GM21515 (cell line): Measurements from ENCODE around the gene CTXND1.

Experiments used
- ATAC-seq: cut with Tn5 transposase; IDR thresholded peaks from one replicate; pipeline ENCODE4 v1.9.1; 2021; ENCODE audit not compliant: unreplicated experiment

CTXND1 gene

DNA sequence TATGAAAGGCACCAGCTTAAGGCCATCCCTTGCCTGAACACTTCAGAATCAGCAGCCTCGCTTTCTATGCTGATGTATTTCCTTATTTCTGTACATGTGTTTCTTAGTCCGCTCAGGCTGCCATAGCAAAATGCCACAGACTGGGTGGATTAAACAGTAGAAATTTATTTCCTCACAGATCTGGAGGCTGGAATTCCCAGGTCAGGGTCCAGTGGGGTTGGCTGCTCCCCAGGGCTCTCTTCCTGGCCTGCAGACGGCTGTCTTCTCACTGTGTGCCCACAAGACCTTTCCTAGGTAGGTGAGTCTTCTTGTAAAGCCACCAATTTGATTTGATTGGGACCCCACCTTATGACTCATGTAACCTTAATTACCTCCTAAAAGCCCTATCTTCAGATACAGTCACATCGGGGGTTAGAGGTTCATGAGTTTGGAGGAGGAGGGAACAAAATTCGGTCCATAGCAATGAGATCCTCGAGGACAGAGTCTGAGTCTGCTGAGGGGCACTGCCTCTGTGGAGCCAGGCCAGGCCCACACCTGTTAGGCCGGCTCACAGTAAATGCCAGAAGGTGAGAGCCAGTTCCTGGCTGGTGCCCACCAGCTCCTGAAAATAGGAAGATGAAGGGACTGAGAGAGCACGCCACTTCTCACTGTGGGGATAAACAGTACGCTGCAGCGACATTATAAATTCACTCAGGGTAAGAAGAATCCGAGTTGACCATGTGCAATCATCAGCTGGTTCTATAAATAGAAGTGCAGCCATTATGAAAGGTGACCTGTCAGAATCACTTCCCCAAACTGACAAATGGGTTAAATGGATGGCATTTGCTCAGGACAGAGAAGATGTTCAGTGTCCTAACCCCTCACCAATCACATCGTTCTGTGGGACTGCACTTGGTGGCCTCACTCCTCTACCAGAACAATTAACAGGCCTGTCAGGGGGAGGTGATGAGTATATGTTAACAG lies 41.1 kb downstream of the CTXND1 start:
- ATAC-seq, result peak; percentile 59

DNA sequence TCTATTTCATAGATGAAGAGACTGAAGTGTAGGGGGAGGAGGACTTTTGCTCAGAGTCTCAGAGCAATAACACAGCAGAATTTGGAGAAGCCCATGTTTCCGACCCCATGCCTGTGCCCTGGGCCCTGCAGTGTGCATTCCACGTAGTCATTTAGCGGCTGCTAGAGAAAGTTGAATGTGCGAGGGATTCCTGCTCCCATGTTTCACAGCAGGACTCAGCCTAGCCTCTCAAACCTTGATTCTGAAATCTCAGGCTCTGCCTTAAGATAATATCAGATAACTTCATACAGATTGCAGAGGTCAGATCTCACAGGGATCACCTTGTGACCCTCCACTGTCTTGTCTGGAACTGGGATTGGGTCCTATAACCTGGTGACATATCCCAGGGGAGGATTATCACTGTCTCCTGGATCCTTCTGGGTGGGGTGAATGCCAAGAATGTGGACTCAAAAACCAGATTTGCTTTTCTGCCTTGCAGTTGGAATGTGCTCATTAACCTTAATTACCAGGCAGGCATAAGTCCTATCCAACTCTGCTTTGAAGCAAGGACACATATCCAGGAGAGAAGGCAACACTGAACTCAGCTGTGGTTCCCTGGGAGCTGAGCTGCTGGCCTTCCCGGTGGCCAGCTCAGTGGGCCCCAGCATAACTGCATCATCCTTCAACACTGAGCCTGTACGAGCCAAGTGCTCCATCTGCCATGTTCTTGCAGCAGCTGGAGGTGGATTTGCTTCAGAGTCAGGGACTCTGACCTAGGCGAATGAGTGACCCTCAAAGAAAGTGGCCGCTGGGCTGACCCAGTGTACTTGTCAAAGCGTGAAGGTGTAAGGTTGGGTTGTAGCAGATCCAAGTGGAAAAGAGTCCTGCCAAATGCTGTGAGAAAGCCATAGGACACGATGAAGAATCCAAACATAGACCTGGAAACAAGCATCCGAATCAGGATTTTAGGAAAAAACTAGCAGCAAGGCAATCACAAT lies 43.0 kb downstream of the CTXND1 start:
- no peak for ATAC-seq

DNA sequence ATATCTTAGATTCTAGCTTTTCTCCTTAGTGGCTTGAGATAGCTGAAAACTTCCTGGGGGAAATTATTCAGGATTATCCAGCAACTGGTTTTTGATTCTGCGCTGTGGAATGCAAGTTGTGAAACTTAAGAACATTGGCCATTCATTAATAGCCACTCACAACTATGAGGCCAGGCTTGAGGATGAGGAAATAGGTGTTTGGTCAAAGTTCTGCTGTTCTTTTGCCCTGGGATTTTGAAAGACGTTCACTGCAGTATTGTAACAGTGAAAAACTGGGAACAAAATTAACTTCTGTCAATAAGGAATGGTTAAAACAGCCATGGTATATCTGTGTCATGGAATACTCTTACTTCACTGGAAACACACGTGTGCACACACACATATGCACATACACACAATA lies 44.1 kb downstream of the CTXND1 start:
- no peak for ATAC-seq

DNA sequence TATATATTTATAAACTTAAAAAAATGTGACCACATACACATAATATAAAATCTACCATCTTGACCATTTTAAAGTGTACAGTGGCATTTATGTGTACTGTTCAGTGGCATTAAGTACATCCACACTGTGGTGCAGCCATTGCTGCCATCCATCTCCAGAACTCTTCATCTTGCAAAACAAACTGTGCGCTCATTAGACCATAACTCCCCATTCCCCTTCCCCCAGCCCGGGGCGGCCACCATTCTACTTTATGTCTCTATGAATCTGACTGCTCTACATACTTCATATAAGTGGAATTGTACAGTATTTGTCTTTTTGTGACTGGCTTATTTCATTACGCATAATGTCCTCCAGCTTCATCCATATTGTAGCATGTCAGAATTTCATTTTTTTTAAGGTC lies 47.8 kb downstream of the CTXND1 start:
- no peak for ATAC-seq

DNA sequence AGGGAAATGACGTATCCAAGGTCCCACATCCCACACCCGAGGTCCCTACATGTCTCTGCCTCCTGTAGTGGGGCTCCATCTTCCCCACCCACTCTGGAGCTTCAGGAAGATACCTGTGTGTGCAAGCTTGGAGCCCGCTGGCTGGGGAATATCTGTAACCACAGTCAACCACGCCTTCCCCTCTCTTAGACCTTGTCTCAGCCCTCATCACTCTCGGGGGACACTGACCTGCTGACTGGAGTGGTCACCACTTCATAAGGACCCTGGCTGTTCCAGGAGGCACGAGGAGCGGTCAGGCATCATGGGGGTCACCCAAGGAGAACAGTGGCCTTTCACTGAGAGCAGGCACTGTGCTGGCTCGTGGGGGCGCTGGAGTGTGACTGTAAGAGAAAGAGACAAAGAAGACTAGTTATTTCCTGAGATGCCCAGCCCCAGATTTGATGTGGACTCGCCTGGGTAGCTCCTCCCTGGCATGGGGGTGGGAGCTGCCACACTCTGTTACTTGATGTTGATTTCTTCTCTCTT lies 48.6 kb downstream of the CTXND1 start:
- no peak for ATAC-seq

DNA sequence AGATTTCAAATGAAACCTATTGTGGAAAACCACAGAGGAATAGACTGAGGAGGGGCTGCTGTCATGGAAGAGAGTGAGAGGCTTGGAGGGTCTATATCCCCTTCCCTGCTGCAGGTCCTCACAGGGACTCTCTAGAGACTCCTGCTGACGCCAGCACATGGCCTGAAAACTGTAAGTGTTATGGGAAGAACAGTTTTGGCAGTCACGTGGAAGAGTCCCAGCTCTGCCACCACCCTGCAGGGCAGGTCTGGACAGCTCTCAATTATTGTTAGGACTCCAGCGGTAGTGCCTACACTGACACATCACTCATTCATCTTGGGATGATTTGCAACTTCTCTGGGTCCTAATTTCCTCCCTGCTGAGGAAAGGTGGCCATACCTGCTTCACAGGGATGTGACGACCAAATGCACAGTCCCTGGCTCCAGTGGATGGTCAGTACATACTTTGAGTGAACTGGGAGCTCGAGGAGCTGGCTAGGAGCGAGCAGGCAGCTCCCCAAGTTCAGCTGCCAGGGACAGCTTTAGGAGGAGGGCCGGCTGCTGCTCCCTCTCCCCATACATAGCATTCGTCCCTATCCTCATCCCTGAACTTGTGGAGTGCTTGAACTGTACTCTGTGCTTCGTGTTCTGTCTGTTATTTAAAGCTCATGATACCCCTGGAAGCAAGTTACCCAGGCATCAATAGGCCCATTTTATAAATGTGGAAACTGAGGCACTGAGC lies 49.2 kb downstream of the CTXND1 start:
- no peak for ATAC-seq

DNA sequence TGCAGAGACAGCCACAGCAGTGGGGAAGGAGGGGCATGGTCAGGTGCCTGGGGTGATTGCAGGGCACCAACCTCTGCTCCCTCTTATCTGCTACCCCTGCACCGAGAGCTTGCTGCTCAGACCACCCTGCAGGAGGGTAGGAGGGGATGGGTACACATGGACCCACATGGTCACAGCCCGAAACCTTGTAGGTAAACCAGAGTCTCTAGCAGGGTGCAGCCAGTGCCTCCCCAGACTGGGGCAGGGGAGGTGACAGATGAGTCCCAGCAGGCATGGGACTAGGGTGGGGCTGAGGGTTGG lies 50.0 kb downstream of the CTXND1 start:
- ATAC-seq, result no peak

DNA sequence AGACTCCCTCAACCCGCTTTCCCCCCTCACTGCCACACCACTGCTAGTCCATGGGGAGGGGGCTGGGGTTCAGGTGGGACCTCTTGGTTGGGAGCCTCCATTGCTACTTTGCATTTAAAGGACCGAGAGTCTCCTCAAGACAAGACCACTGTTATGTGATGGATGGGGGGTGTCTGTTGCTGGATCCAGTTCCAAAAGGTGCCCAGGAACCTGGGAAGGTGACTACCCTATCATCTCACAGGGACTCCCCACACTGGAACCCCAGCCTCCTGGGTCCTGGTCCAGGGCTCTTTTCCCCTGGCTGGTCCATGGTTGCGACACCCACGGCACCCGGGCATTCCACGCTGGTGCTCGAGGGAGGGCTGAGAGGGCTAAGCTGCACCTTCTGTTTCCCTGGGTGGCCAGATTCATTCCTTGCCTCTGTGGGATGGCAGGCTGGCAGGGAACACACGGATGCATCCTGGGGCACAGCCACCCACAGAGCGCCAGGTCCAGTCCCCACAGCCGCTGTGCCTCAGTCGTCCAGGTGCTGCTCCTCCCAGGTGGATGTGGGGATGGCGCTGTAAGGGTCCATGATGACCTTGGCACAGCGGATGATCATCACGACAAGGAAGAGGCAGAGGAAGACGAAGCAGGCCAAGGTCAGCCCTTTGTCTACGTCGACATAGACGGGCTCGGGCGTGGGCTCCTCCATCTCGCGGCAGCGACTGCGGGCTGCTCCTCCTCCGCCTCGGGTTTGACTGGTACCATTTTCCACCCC lies 50.6 kb downstream of the CTXND1 start:
- ATAC-seq, result no peak

DNA sequence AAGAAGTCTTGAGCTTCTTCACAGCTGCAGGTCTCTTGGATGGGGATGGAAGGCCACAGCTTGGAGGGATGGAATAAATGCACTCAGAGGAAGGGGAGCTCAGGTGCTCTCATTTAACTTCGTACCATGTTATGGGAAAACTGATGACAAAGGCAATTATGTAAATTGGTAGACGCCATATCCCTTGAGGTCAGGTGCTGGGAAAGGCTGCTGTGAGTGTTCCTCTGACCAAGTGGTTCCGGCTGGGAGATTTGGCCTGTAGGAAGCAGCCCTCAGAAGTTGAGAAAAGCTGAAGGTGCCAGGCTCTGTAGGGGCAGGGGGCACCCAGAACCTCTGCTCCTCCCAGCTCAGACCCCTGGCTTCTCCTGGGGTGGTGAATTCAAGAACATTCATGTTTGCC lies 52.1 kb downstream of the CTXND1 start:
- ATAC-seq, result no peak

DNA sequence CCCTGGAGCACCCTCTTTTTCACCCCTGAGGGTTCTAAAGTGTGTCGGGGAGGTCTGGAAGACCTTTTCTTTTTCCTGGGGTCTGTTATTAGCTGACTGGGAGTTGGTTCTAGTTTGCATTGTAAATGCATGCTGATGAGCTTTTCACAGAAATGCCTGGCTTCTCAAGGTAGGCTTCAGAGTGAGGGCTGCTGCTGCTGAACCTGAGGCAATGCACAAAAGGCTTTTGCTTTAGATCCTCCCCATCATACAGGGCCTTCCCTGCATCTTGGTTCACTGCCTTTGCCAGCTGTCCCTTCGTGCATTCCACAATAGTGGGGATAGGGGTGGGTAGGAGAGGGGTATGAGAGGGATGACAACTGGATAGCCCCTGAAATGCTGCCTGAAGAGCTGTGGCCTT lies 52.6 kb downstream of the CTXND1 start:
- ATAC-seq, result no peak

DNA sequence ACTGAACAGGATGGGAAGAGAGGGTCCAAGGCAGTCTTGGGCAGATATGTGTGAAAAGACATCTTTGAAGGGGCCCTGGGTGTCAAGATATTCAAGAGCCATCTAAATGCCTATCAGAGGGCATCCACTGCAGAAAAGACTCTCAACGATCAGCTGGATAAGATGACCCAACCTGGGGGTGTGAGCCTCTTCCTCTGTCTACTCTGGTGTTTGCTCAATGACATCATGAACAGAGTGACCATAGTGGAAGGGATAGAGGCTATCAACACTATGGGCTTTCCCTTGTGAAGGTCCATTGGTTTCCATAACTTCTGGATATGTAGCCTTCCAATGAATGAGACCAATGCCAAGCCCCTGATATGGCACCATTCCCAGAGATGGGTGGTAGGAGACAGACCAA lies 57.1 kb downstream of the CTXND1 start:
- no peak for ATAC-seq

DNA sequence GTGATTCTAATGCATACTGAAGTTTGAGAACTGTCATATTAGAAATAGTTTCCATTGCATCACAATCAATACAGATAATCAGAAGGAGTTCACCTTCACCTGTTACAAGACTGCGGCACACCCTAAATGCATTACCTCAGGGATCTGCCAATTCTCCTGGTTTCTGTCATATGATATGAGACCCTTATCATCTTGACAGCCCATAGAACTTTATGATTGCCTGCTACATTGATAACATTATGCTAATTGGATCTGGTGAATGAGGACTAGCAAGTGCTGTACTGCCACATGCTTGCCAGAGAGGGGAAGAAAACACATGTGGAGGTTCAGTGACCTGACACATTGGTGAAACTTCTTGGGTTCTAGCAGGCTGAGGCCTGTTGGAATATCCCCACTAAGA lies 57.8 kb downstream of the CTXND1 start:
- no peak for ATAC-seq

DNA sequence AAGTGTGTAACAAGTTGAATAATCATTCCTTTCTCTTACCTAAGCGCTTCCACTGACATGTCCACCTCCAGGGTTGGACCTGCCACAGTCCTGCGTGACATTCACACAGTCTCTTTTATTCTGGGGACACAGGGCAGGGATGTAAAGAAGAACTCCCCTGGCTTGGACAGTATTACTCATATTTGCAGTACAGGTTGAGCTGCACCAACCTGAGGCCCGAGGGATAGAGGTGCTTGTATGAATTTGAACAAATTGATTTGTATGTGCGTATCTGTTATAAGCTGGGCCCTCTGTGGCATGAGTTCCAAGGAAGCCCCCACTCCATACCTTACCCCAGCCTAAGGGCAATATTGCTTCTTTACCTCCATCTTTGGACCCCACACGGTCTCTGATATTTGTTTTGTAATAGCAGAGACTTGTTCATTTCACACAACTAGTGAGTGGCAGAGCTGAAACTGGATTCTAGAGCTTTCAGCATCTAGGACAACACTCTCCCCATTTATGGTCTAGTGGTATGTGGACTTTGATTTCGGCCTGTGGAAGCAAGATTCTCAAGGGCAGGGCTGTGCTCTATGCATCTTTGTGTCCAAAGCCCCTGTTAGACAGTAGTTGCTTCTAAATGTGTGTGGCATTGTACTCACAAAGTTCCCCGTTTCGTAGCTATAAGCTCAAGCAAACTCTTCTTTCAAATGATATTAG lies 60.0 kb downstream of the CTXND1 start:
- no peak for ATAC-seq

DNA sequence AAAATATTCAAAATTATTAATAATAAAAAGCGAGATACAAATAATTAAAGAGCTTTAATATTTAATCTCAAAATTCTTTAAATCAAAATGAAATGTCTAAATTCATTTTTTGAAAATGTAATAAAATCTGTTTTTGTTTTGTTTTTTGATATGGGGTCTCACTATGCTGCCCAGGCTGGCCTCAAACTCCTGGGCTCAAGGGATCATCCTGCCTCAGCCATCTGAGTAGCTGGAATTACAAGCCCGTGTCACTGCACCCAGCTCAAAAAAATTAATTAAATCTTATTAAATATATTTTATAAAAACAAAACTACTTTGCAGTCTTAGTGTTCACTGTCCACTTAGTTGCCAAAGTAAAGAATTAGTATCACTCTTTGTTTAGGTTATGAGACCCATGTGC lies 60.8 kb downstream of the CTXND1 start:
- no peak for ATAC-seq

DNA sequence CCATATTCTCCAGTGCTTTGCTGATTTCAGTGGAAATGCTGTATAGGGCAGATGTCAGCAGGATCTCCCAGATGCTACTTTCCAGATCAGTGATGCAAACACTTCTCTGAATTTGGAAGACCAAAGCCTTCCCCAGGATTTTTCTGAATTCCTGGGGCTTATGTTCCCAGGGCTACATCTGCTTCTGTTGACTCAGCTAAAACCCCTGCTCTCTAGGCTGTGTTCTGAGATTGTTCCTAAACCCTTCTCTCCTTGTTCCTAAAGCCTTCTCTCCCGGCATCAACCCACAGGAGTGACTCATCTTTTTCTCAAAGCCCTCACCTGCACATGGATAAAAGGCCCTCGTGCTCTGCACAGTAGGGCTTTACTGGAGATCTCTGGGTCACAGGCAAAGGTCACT lies 63.8 kb downstream of the CTXND1 start:
- no peak for ATAC-seq

DNA sequence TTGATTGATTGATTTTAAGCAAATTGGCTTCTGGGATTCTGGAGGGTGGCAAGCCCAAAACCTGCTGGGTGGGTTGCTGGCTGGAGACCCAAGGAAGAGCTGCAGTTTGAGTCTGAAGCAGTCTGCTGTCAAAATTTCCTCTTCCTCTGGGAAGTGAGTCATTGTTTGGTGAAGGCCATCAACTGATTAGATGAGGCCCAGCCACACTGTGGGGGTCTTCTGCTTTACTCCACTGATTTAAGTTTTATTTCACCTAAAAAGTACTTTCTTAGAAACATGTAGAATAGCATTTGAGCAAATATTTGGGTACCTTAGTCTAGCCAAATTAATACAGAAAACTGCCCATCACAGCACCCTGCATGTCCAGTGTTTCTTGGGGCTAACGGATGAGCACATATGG lies 65.4 kb downstream of the CTXND1 start:
- ATAC-seq, result no peak

DNA sequence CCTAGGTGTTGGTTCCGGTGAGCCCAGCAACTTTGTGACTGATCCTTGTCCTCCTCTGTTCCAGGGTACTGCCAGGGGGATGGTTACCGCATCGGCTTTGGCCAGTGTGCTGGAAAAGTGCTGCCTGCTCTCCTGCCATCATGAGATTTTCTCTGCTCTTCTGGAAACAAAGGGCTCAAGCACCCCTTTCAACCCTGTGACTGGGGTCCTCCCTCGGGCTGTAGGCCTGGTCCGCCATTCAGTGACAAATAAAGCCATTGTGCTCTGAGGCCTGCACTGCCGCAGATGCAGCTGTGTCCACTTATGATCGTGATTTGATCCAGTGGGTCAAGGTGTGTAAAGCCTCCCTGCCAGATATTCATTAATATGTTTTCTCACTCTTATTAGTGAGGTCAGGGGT lies 65.9 kb downstream of the CTXND1 start:
- no peak for ATAC-seq

DNA sequence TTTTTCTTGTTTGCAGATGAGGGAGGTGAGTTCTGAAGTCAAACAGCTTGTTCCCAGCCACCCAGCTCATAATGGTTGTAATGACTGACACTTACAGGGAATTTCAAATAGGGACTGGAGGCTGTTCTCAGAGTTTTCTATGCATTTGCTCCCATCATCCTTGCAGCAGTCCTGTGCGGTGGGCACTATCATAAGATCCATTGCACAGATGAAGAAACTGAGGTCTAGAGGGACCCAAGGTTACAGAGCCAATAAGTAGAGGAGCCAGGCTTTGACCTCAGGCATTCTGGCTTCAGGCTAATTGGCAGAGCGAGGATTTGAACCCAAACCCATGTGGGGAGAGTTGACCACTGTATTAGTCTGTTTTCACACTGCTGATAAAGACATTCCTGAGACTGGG lies 66.9 kb downstream of the CTXND1 start:
- no peak for ATAC-seq

DNA sequence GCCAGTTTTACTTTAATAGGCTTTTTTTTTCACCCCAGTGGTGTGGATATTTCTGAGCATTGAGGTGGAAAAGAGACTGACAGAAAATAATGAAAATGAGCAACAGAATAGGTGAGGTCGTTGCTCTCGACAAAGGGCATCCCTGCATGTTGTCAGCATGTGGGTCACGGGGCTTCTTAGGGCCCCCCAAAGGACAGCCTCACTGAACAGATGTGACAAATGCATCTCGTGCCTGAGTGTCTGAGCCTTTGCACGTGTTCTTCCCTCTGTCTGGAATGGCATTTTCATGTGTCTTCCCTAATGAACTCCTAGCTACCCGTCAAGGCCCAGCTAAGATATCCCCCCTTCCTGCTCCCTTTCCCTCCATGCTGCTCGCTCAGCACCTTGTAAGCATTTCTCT lies 67.5 kb downstream of the CTXND1 start:
- ATAC-seq, result no peak

DNA sequence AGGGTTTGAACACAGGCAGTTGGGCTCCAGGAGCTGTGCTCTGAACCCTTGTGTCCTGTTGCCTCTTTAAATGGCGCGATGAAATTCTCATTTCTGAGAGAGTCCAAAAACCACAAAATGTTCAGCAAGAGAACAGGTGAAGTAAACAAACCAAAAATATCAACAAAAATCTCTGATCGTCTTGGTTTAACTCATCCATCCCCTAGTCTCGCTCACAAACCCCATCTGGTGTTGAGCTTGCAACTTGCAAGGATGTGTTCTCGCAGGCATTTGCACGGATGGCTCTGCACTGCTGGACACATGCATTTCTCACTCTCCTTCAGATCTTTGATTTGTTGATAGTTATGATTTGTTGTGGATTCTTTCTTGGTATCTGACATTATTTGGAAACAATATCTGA lies 68.1 kb downstream of the CTXND1 start:
- no peak for ATAC-seq
